Duodenal mucosa (tissue), 2 donors: ENCODE results near the gene CD99.
"Not testable (repeated sequence)": the region's sequence is repeated elsewhere in the genome, so short reads cannot be mapped to it uniquely, and the experiment has no call there.

Experiments
- H3K27ac ChIP-seq: one replicate; pipeline ENCODE4 v1.7.0; 2013; ENCODE audit warnings: low read depth, low read length
- H3K27me3 ChIP-seq, 2 donors: one replicate each; pipeline ENCODE4 v1.7.0; 2013; ENCODE audit warnings: low read length in 2 of 2, control low read depth in 1 of 2; ENCODE audit not compliant: insufficient read depth in 2 of 2, control insufficient read depth in 1 of 2
- H3K36me3 ChIP-seq, 2 donors: one replicate each; pipeline ENCODE4 v1.7.0; 2013; ENCODE audit warnings: low read length in 2 of 2, control low read depth in 1 of 2; ENCODE audit not compliant: insufficient read depth in 2 of 2, control insufficient read depth in 1 of 2
- H3K4me1 ChIP-seq, 2 donors: one replicate each; pipeline ENCODE4 v1.7.0; 2013; ENCODE audit warnings: low read length in 2 of 2, control low read depth in 1 of 2; ENCODE audit not compliant: insufficient read depth in 2 of 2, control insufficient read depth in 1 of 2
- H3K4me3 ChIP-seq, 2 donors: one replicate each; pipeline ENCODE4 v1.7.0; 2013; ENCODE audit warnings: low read length in 2 of 2, low read depth in 1 of 2
- H3K9ac ChIP-seq, 2 donors: one replicate each; pipeline ENCODE4 v1.7.0; 2013; ENCODE audit warnings: low read length in 2 of 2, low read depth in 1 of 2
- H3K9me3 ChIP-seq, 2 donors: one replicate each; pipeline ENCODE4 v1.7.0; 2013; ENCODE audit warnings: low read length in 2 of 2, control low read depth in 1 of 2; ENCODE audit not compliant: control insufficient read depth in 1 of 2

CD99 gene

DNA sequence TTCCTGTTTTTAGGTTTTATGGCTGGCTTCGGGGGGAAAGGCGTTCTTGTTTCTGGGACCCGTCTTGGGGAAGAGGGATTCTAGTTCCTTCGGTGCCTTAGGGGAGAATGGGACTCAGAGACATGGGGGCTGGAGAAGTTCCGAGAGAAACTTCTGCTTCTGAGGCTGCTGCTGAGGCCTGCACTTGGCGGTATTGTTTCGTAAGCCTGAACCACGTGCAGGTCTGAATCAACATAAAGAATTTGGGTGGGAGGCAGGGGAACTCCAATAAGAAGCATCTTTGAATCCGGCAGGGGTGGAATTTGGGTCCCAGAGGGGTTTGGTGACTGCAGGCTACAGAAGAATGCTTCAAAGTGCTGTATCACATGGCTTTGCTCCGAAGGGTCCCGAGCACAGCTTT is 75.8 kb downstream of the CD99 start:
- Histone ChIP-seq H3K36me3 (no peaks in the 10 kb centered on the region), H3K27ac (no peak overlapping the region), H3K9me3 (no peaks in the 10 kb centered on the region), H3K27me3 (no peaks in the 10 kb centered on the region), H3K4me1 (peaks cover 0 to 4% of the 10 kb centered on the region in 2 donors), H3K9ac (no peak overlapping the region), H3K4me3 (no peak overlapping the region)

DNA sequence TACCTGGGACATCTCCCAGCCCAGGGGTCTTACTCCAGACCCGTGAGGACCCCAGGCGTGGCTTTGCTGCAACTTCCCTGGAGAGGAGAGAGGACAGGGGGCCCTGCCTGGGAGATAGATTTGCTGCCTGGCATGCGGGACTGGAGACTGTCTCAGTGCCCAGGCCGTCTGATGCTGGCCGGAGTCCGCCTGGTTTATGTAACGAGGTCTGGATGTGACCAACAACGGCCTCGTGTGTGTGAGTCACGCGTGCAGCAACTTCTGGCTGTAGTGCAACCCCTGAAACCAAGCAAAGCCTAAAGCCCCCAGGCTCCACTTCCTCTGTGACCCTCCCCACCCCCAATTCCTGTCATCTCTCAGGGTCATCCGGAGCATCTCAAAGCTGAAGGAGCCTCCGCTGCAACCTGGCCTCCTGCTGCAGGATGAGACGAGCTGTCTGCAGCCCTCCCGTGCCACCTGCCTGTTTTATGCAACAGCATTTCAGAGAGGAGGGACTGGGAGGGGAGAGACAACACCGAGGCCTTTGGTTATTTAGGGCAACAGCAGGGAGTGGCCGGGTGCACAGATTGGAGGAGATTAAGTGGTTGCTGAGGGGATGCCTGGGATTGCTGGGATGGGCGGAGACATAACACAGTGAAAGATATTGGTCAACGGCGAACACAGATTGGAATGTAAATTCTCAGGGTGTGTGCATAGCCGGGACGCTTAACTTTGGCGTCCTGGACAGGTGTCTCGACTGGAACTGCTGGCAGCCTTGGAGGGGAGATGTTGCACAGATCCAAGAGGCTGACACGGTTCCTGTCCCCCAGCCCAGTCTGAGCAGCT is 76.7 kb downstream of the CD99 start:
- Histone ChIP-seq H3K9ac (no peak overlapping the region), H3K27ac (no peak overlapping the region), H3K9me3 (no peaks in the 10 kb centered on the region), H3K4me3 (no peak overlapping the region), H3K27me3 (no peaks in the 10 kb centered on the region), H3K4me1 (peaks cover 0 to 4% of the 10 kb centered on the region in 2 donors), H3K36me3 (no peaks in the 10 kb centered on the region)

DNA sequence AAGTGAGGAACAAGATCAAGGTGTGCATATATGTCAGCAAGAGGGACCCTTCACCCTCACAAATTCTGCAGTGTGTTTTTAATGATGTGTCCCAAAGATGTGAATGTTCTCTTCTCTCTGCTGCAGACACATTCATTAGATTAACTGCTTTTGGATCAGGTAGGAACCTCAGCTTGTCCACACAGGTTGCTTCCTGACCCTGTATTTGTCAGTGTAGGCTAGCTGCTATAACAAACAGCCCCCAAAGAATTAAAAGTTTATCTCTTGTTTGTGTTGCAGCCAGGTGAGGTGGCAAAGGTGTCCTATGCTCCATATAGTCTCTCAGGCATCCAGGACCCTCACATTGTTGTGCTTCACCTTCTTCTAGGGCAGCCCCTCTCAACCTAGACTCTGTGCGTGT is 78.5 kb downstream of the CD99 start:
- no peak overlapping the region for H3K4me3 ChIP-seq
- H3K9ac ChIP-seq, result no peak overlapping the region
- H3K36me3 ChIP-seq, result no peaks in the 10 kb centered on the region
- no peaks in the 10 kb centered on the region for H3K27me3 ChIP-seq
- H3K27ac ChIP-seq, result no peak overlapping the region
- H3K4me1 ChIP-seq, result peaks cover 0 to 4% of the 10 kb centered on the region in 2 donors
- no peaks in the 10 kb centered on the region for H3K9me3 ChIP-seq

DNA sequence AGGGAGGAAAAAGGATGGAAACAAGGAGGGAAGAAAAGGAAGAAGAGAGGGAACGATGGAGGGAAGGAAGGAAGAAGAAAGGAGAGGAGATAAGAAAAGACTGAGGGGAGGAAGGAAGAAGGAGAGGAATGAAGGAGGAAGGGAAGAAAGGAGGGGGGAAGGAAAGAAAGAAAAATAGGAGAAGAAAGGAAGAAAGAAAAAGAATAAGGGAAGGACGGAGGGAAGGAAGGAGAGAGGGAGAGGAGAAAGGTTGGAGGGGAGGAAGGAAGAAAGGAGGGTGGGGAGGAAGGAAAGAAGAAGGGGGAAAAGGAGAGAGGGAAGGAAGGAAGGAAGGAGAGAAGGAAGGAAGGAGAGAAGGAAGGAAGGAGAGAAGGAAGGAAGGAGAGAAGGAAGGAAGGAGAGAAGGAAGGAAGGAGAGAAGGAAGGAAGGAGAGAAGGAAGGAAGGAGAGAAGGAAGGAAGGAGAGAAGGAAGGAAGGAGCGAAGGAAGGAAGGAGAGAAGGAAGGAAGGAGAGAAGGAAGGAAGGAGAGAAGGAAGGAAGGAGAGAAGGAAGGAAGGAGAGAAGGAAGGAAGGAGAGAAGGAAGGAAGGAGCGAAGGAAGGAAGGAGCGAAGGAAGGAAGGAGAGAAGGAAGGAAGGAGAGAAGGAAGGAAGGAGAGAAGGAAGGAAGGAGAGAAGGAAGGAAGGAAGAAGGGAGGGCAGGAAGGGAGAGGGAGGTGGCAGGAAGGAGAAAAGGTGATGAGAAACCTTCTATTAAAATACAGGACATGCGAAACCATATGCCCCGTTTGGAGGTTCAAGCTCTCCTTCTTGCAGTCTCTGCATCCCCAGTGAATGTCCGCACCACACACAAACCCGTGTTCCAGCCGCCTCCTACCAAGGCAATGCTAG is 82.3 kb downstream of the CD99 start:
- H3K4me1 ChIP-seq, result not testable (repeated sequence)

DNA sequence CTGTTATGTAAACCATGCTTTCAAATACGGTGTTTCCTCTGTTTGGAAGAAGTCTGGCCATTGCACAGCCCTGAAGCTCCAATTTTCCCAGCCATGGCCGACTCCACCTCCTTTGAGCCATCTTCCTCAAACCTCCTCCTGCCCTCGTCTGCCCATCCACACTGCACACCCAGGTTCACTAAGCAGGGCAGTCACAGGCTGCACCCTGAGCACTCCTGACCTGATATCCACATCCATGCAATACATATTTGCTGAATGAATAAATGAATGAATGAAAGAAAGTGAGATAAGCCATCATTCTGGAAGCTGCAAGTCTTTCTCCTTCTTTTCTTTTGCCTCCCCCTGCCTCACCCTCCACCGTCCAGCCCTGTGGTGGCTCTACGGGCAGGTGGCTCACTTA is 83.0 kb downstream of the CD99 start:
- peaks cover 0 to 6% of the 10 kb centered on the region in 2 donors for H3K9me3 ChIP-seq
- H3K9ac ChIP-seq, result no peak overlapping the region
- no peak overlapping the region for H3K27ac ChIP-seq
- H3K27me3 ChIP-seq, result no peaks in the 10 kb centered on the region
- no peak overlapping the region for H3K4me3 ChIP-seq
- H3K4me1 ChIP-seq, result no peaks in the 10 kb centered on the region
- H3K36me3 ChIP-seq, result no peaks in the 10 kb centered on the region

More for the DNA sequence above, 82.3 kb downstream of the CD99 start:
- H3K27ac ChIP-seq, H3K4me3 ChIP-seq, H3K36me3 ChIP-seq, H3K9ac ChIP-seq, H3K27me3 ChIP-seq, H3K9me3 ChIP-seq: not testable (repeated sequence)

DNA sequence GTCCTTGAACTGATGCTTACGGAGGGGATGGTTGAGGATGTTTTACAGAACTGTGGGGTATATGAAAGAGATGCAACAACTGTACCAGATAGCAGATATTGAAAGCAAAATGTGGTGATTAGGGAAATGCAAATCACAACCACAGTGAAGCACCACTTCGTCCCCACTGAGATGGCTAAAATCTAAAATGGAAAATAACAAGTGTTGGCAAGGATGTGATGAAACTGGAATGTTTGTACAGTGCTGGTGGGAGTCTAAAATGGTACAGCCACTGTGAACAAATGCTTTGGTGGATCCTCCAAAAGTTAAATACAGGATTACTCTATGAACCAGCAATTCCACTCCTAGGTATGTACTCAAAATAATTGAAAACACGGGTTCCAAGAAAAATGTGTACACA is 83.7 kb downstream of the CD99 start:
- no peak overlapping the region for H3K4me3 ChIP-seq
- no peak overlapping the region for H3K9ac ChIP-seq
- no peaks in the 10 kb centered on the region for H3K4me1 ChIP-seq
- H3K9me3 ChIP-seq, result peaks cover 0 to 6% of the 10 kb centered on the region in 2 donors
- no peaks in the 10 kb centered on the region for H3K36me3 ChIP-seq
- no peak overlapping the region for H3K27ac ChIP-seq
- H3K27me3 ChIP-seq, result no peaks in the 10 kb centered on the region

DNA sequence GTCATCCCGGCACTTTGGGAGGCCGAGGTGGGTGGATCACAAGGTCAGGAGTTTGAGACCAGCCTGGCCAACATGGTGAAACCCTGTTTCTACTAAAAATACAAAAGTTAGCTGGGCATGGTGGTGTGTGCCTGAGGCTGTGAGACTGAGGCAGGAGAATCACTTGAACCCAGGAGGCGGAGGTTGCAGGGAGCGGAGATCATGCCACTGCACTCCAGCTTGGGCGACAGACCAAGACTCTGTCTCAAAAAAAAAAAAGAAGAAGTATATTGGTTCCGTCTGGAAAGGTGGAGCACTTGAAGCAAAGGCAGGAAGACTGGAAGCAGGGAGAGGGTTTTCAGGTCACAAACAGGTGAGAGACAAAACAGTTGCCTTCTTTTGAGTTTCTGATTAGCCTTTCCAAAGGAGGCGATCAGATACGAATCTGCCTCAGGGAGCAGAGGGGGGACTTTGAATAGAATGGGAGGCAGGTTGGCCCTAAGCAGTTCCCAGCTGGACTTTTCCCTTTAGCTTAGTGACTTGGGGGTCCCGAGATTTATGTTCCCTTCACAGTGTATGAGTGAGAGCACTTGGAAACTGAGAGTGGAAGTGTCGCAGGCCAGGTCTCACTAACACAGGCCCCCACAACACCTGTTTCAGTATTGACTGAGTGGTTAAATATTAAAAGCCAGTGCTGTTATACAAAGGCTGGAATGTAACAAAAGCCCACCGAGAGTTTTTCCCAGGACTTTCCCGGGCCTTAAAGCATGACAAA is 89.6 kb downstream of the CD99 start:
- not testable (repeated sequence) for H3K27ac ChIP-seq, H3K36me3 ChIP-seq, H3K9me3 ChIP-seq, H3K4me1 ChIP-seq, H3K27me3 ChIP-seq, H3K4me3 ChIP-seq, H3K9ac ChIP-seq

DNA sequence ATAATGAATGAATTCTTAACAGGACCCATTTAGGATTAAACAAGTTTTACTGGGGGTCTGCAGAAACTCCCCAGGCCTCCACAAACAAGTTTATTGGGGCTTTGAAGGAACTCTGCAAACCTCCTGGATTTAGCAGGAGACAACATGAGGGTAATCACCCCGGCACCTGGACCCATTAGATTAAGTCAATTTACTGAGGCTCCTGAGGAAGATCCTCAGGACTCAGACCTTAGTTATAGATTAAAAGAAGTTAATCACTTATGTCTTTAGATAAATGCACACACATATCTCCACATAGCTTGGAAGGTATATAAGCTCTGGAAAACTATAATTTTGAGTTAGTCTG is 90.1 kb downstream of the CD99 start:
- H3K4me1 ChIP-seq, result no peaks in the 10 kb centered on the region
- no peaks in the 10 kb centered on the region for H3K9me3 ChIP-seq
- H3K36me3 ChIP-seq, result no peaks in the 10 kb centered on the region
- H3K4me3 ChIP-seq, result no peak overlapping the region
- no peak overlapping the region for H3K27ac ChIP-seq
- H3K9ac ChIP-seq, result no peak overlapping the region
- no peaks in the 10 kb centered on the region for H3K27me3 ChIP-seq

DNA sequence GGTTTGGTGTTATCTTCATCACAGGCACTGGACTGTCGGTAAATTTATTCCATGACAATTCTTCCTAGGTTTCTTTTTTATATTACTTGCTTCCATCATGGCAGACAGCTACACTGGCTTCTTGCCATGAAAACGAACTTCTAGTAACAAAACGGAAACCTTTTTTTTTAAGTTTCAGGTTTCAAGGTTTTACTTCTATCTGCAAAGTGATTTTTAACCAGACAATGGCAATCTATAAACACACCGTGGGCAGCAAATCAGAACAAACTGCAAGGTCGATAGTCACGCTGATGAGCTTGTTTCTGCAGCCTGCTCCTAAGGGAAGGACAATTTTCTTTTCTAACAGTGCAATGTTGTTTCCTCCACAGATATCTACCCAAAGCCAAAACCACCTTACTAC is 90.6 kb downstream of the CD99 start:
- no peak overlapping the region for H3K9ac ChIP-seq
- no peaks in the 10 kb centered on the region for H3K27me3 ChIP-seq
- no peaks in the 10 kb centered on the region for H3K9me3 ChIP-seq
- no peaks in the 10 kb centered on the region for H3K4me1 ChIP-seq
- H3K27ac ChIP-seq, result no peak overlapping the region
- H3K36me3 ChIP-seq, result no peaks in the 10 kb centered on the region
- no peak overlapping the region for H3K4me3 ChIP-seq

DNA sequence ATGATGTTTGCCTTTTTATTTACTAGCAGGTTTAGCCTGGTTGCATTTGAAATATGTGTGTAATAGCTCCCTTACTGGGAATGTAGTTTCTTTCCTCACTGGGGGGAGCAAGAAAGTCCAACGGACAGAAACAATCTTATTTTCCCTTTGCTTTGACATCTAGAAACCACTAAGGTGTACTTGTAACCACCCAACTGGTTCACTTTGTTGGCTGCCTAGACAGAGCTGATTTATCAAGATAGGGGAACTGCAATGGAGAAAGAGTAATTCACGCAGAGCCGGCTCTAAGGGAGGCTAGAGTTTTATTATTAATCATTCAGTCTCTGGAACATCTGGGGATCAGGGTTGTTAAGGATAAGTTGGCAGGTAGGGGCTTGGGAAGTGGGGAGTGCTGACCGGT is 91.1 kb downstream of the CD99 start:
- no peak overlapping the region for H3K27ac ChIP-seq
- no peaks in the 10 kb centered on the region for H3K9me3 ChIP-seq
- no peaks in the 10 kb centered on the region for H3K4me1 ChIP-seq
- H3K4me3 ChIP-seq, result no peak overlapping the region
- H3K36me3 ChIP-seq, result no peaks in the 10 kb centered on the region
- no peak overlapping the region for H3K9ac ChIP-seq
- H3K27me3 ChIP-seq, result no peaks in the 10 kb centered on the region
